Panc1 (cell line): ENCODE results near the gene FAM13A. TPM values are rescaled to one million over a fixed set of nuclear protein-coding genes. Genes with fewer than 3 reads are reported as not detected.

Source experiments
- ATAC-seq: fragments of 200-7000 bp; cut with Tn5 transposase; 2 replicates; pipeline ENCODE4 v1.9.1; 2020; ENCODE audit warnings: mild to moderate bottlenecking, moderate library complexity
- BruUV-seq: library from RNA; stranded (reverse); fragments of 400-500 nt; replicated peaks from 2 replicates; lab custom pipeline; 2021; lab: Mats Ljungman, UMichigan
- CTCF ChIA-PET: fragments of 300-600 bp; sonication (Branson Sonifier 250); formaldehyde crosslinking; loops from one replicate; lab custom pipeline; 2022; ENCODE audit warnings: antibody characterized with exemption; lab: Charles Lee
- POLR2A ChIA-PET: fragments of 300-600 bp; sonication (Branson Sonifier 250); formaldehyde crosslinking; loops from one replicate; lab custom pipeline; 2022; ENCODE audit warnings: antibody characterized with exemption; lab: Charles Lee
- DNase-seq: peaks from one replicate; pipeline ENCODE4 v3.0.0-alpha.2; 2010; ENCODE audit warnings: low read depth, low spot score
- H3K27ac ChIP-seq: 2 replicates; pipeline ENCODE4 v1.5.1; 2011; ENCODE audit warnings: mild to moderate bottlenecking, low read length, inconsistent platforms
- H3K27me3 ChIP-seq: fragments of 200-500 bp; sonication (Bioruptor generic); 2 replicates; pipeline ENCODE4 v1.6.0; 2014; ENCODE audit warnings: low read length, inconsistent platforms; ENCODE audit not compliant: control insufficient read depth, insufficient read depth
- H3K36me3 ChIP-seq: fragments of 200-500 bp; sonication (Bioruptor generic); 2 replicates; pipeline ENCODE4 v1.5.1; 2014; ENCODE audit warnings: inconsistent platforms, mild to moderate bottlenecking, low read length, moderate library complexity; ENCODE audit not compliant: control insufficient read depth, insufficient read depth
- H3K4me1 ChIP-seq: 2 replicates; pipeline ENCODE4 v1.5.1; 2011; ENCODE audit warnings: inconsistent platforms, mild to moderate bottlenecking, low read length, moderate library complexity; ENCODE audit not compliant: control insufficient read depth, insufficient read depth
- H3K4me3 ChIP-seq, 2 experiments: 2 replicates each; pipeline ENCODE4 v1.5.1; 2011 to 2012; ENCODE audit warnings: low read depth in 2 of 2, low read length in 2 of 2, mild to moderate bottlenecking in 2 of 2, inconsistent platforms in 1 of 2, moderate library complexity in 1 of 2
- H3K9me3 ChIP-seq: fragments of 200-500 bp; sonication (Bioruptor generic); 2 replicates; pipeline ENCODE4 v1.5.1; 2014; ENCODE audit warnings: low read depth, mild to moderate bottlenecking, inconsistent platforms, low read length, moderate library complexity; ENCODE audit not compliant: control insufficient read depth, insufficient read depth
- CTCF ChIP-seq: fragments of 450-650 bp; IDR thresholded peaks from 2 replicates; pipeline ENCODE4 v1.5.1; 2017; ENCODE audit warnings: mild to moderate bottlenecking
- POLR2AphosphoS5 ChIP-seq: IDR thresholded peaks from 2 replicates; pipeline ENCODE4 v1.6.1; 2012; ENCODE audit warnings: mild to moderate bottlenecking, low read depth, low read length, moderate library complexity
- REST ChIP-seq, 2 experiments: IDR thresholded peaks; 2 replicates each; pipeline ENCODE4 v1.6.1; 2011 to 2012; ENCODE audit warnings: low read depth in 2 of 2, control low read depth in 1 of 2, low read length in 1 of 2, mild to moderate bottlenecking in 1 of 2, moderate library complexity in 1 of 2; ENCODE audit not compliant: insufficient read depth in 1 of 2
- SIN3A ChIP-seq: IDR thresholded peaks from 2 replicates; pipeline ENCODE4 v1.6.1; 2012; ENCODE audit warnings: low read depth, mild to moderate bottlenecking, low read length, moderate library complexity, borderline replicate concordance; ENCODE audit not compliant: insufficient read depth
- TCF7L2 ChIP-seq: IDR thresholded peaks from 2 replicates; pipeline ENCODE4 v1.6.1; 2011; ENCODE audit warnings: mild to moderate bottlenecking, low read depth, low read length, inconsistent platforms
- in situ Hi-C: cut with HindIII; loops from 2 replicates; pipeline ENCODE4 v1.10.0; 2016; ENCODE audit warnings: low sequenced_read_pairs, low pct_unique_long_range_greater_than_20kb
- intact Hi-C: fragments of 100-400 bp; cut with micrococcal nuclease; formaldehyde crosslinking; loops from one replicate; pipeline ENCODE4 v1.10.0; 2022; ENCODE audit not compliant: unreplicated experiment
- total RNA-seq: library from RNA; stranded (reverse); gene quantifications from one replicate; pipeline ENCODE4 v1.2.1, GENCODE V29; 2021; ENCODE audit not compliant: unreplicated experiment

The FAM13A gene
- total RNA-seq, 1 experiment from 2014 or later, result 5.8 TPM

GRCh38 chr4:88825931-88826330, 231.1 kb downstream of the FAM13A start:
- H3K4me3 ChIP-seq, result no peak overlapping the region
- H3K27ac ChIP-seq, result no peak overlapping the region
- H3K4me1 ChIP-seq, result no peaks in the 10 kb centered on the region
- CTCF ChIA-PET, result no interaction called here
- DNase-seq, result no peak
- no peak for TF ChIP-seq POLR2AphosphoS5
- TF ChIP-seq CTCF, result no peak
- no peak for TF ChIP-seq REST (IDR thresholded peaks at IDR 0.05; ENCODE audit: insufficient read depth in 1 of 2, low read depth in 2 of 2, low read length in 1 of 2)
- TF ChIP-seq TCF7L2, result no peak
- TF ChIP-seq SIN3A, result no peak
- H3K9me3 ChIP-seq, result no peaks in the 10 kb centered on the region
- in situ Hi-C loops, result no loop called here
- intact Hi-C loops, result no loop called here
- POLR2A ChIA-PET, result no interaction called here
- H3K36me3 ChIP-seq, result no peaks in the 10 kb centered on the region
- H3K27me3 ChIP-seq, result no peaks in the 10 kb centered on the region
- ATAC-seq, result no peak
- BruUV-seq, result no TSS peak

GRCh38 chr4:88823058-88823919, 233.7 kb downstream of the FAM13A start:
- Histone ChIP-seq H3K4me3 (peak overlapping the region; percentile 43 to 67), H3K4me1 (no peaks in the 10 kb centered on the region), H3K36me3 (no peaks in the 10 kb centered on the region), H3K27ac (peak overlapping the region; percentile 29; the same call in 1 of the 2 replicates), H3K9me3 (no peaks in the 10 kb centered on the region), H3K27me3 (no peaks in the 10 kb centered on the region)
- intact Hi-C loops, result no loop called here
- CTCF ChIA-PET, result no interaction called here
- POLR2A ChIA-PET, result interaction anchor here (0.6 kb wide), 1 partner anchor 156 kb away, joined by 4 read pairs; no protein-coding TSS in a partner anchor
- DNase-seq (peak; percentile 36), ATAC-seq (peak; percentile 93)
- TF ChIP-seq TCF7L2 (no peak), POLR2AphosphoS5 (no peak), SIN3A (no peak), REST (IDR thresholded peaks at IDR 0.05; ENCODE audit: insufficient read depth in 1 of 2, low read depth in 2 of 2, low read length in 1 of 2) (no peak), CTCF (no peak)
- BruUV-seq, result no TSS peak
- in situ Hi-C loops, result no loop called here
